HepG2 (cell line): ENCODE measurements around the gene MCMBP. TPM values are rescaled to one million over a fixed set of nuclear protein-coding genes. Genes with fewer than 3 reads are reported as not detected.
A peak's percentile ranks its signal among the peaks of the same experiment; 100 is the strongest.

ENCODE experiments used
- AKAP8 ChIP-seq: sonication (generic); formaldehyde crosslinking; IDR thresholded peaks from 2 replicates; pipeline ENCODE4 v1.5.1; 2020; ENCODE audit warnings: mild to moderate bottlenecking, missing genetic modification reagents
- CEBPG ChIP-seq: IDR thresholded peaks from 2 replicates; pipeline ENCODE4 v1.6.1; 2016
- DMAP1 ChIP-seq: IDR thresholded peaks from 2 replicates; pipeline ENCODE4 v1.6.1; 2016
- EED ChIP-seq: sonication (generic); formaldehyde crosslinking; IDR thresholded peaks from 2 replicates; pipeline ENCODE4 v1.5.0; 2020; ENCODE audit warnings: mild to moderate bottlenecking, missing genetic modification reagents
- HDAC2 ChIP-seq: sonication (generic); formaldehyde crosslinking; IDR thresholded peaks from 2 replicates; pipeline ENCODE4 v1.4.0; 2020; ENCODE audit warnings: missing genetic modification reagents
- IRX3 ChIP-seq: sonication (generic); formaldehyde crosslinking; IDR thresholded peaks from 2 replicates; pipeline ENCODE4 v1.8.1; 2023; ENCODE audit warnings: mild to moderate bottlenecking, low read depth, missing genetic modification reagents, borderline replicate concordance
- MTF1 ChIP-seq: sonication (generic); formaldehyde crosslinking; IDR thresholded peaks from 2 replicates; pipeline ENCODE4 v1.5.0; 2020; ENCODE audit warnings: missing genetic modification reagents
- NFIC ChIP-seq: IDR thresholded peaks from 2 replicates; pipeline ENCODE4 v1.6.1; 2012; ENCODE audit warnings: mild to moderate bottlenecking, low read length, inconsistent platforms
- NFKBIZ ChIP-seq: IDR thresholded peaks from 2 replicates; pipeline ENCODE4 v1.6.1; 2018; ENCODE audit warnings: missing genetic modification reagents, missing compliant biosample characterization
- NFYC ChIP-seq: IDR thresholded peaks from 2 replicates; pipeline ENCODE4 v1.6.1; 2016; ENCODE audit warnings: missing genetic modification reagents, missing compliant biosample characterization
- RBM39 ChIP-seq: fragments of 200-400 bp; formaldehyde crosslinking; IDR thresholded peaks from one replicate; pipeline ENCODE4 v1.6.1; 2018; ENCODE audit warnings: antibody characterized with exemption, mild to moderate bottlenecking, low read depth, low read length; ENCODE audit not compliant: poor library complexity, severe bottlenecking
- SMAD3 ChIP-seq: sonication (generic); formaldehyde crosslinking; IDR thresholded peaks from 2 replicates; pipeline ENCODE4 v1.4.0; 2020; ENCODE audit warnings: missing genetic modification reagents
- SOX5 ChIP-seq: IDR thresholded peaks from 2 replicates; pipeline ENCODE4 v1.6.1; 2016; ENCODE audit warnings: borderline replicate concordance
- SP140L ChIP-seq: sonication (generic); formaldehyde crosslinking; IDR thresholded peaks from 2 replicates; pipeline ENCODE4 v1.4.0; 2020; ENCODE audit warnings: missing genetic modification reagents, borderline replicate concordance
- SRSF9 ChIP-seq: fragments of 200-400 bp; formaldehyde crosslinking; IDR thresholded peaks from 2 replicates; pipeline ENCODE4 v1.6.1; 2018; ENCODE audit warnings: borderline replicate concordance, mild to moderate bottlenecking, low read depth, low read length; ENCODE audit not compliant: insufficient read depth, poor library complexity, severe bottlenecking
- ZNF530 ChIP-seq: sonication (generic); formaldehyde crosslinking; IDR thresholded peaks from 2 replicates; pipeline ENCODE4 v1.5.0; 2020; ENCODE audit warnings: low read depth, mild to moderate bottlenecking, missing genetic modification reagents
- ZNF776 ChIP-seq: sonication (generic); formaldehyde crosslinking; IDR thresholded peaks from 2 replicates; pipeline ENCODE4 v1.4.0; 2020; ENCODE audit warnings: mild to moderate bottlenecking, missing genetic modification reagents
- polyA plus RNA-seq, 8 experiments: library from polyadenylated mRNA; depleted of rRNA in 3 of 8; stranded (reverse) in 7 of 8; unstranded in 1 of 8; fragments of >200 nt; fragmentation: Illumina TruSeq in 4 of 8; extraction: Trizol in 4 of 8; gene quantifications; 2 replicates each; pipeline versions ENCODE4 v1.2.1 to v1.2.3, GENCODE V29; 2011 to 2016; ENCODE audit warnings: low read depth in 4 of 8, missing spikeins in 1 of 8, mixed read lengths in 1 of 8; ENCODE audit not compliant: insufficient read depth in 1 of 8
- total RNA-seq, 5 experiments: library from RNA; depleted of rRNA; stranded (reverse); fragments of >200 nt; fragmentation: Illumina TruSeq; extraction: Trizol; gene quantifications; 2 replicates each; pipeline ENCODE4 v1.2.3, GENCODE V29; 2016; ENCODE audit warnings: low read depth in 1 of 5
- TF ChIP-seq, protein P1 (sequence below): fragments of 450-650 bp; IDR thresholded peaks from 2 replicates; pipeline ENCODE4 v1.6.1; 2017; ENCODE audit warnings: mild to moderate bottlenecking
- TF ChIP-seq, protein P2 (sequence below): IDR thresholded peaks from 2 replicates; pipeline ENCODE4 v1.4.0; 2020; ENCODE audit warnings: mild to moderate bottlenecking, missing genetic modification reagents
- TF ChIP-seq, protein P3 (sequence below): sonication (generic); formaldehyde crosslinking; IDR thresholded peaks from 2 replicates; pipeline ENCODE4 v1.4.0; 2020; ENCODE audit warnings: missing genetic modification reagents, mild to moderate bottlenecking, borderline replicate concordance
- TF ChIP-seq, protein P4 (sequence below): sonication (generic); formaldehyde crosslinking; IDR thresholded peaks from 2 replicates; pipeline ENCODE4 v1.8.0; 2022; ENCODE audit warnings: mild to moderate bottlenecking, missing genetic modification reagents, moderate library complexity

The MCMBP gene
- total and polyA plus RNA-seq, 2 of the 13 experiments (the other 11 are each of a cell fraction or from before 2014, with no cell fraction given): 35.7 to 62.4 TPM

DNA sequence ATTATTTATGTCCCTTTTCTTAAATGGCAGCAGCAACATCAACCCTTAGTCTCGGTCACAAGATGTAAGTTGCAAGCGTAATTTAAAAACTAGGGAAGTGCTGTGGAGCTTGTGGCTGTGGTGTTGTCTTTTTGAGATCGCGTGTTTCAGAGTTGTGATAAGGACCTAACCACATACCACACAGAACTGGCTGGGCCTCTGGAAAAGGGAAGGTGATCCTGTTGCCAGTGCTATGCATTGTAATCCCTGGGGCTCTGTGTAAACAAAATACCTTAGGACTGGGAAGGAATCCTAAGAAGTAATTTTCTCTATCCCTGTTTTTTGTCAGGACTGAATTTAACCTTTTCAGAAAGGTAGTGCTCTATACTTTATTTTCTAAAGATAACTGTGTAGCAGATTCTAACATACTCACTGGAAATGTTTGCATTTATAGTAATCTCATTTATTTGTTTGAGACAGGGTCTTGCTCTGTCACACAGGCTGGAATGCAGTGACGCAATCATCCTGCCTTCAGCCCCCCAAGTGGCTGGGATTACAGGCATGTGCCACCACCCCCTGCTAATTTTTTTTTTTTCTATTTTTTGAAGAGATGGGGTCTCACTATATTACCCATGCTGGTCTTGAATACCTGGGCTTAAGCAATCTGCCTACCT is 86.4 kb downstream of the MCMBP start (continued):
- TF ChIP-seq NFYC: no peak
- TF ChIP-seq, protein P1, sequence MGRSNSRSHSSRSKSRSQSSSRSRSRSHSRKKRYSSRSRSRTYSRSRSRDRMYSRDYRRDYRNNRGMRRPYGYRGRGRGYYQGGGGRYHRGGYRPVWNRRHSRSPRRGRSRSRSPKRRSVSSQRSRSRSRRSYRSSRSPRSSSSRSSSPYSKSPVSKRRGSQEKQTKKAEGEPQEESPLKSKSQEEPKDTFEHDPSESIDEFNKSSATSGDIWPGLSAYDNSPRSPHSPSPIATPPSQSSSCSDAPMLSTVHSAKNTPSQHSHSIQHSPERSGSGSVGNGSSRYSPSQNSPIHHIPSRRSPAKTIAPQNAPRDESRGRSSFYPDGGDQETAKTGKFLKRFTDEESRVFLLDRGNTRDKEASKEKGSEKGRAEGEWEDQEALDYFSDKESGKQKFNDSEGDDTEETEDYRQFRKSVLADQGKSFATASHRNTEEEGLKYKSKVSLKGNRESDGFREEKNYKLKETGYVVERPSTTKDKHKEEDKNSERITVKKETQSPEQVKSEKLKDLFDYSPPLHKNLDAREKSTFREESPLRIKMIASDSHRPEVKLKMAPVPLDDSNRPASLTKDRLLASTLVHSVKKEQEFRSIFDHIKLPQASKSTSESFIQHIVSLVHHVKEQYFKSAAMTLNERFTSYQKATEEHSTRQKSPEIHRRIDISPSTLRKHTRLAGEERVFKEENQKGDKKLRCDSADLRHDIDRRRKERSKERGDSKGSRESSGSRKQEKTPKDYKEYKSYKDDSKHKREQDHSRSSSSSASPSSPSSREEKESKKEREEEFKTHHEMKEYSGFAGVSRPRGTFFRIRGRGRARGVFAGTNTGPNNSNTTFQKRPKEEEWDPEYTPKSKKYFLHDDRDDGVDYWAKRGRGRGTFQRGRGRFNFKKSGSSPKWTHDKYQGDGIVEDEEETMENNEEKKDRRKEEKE: no peak
- TF ChIP-seq SOX5 (CRISPR knock-in tag): peak; percentile 55; the same call in 1 of the 2 replicates
- no peak for TF ChIP-seq ZNF776
- TF ChIP-seq DMAP1 (CRISPR knock-in tag): no peak
- no peak for TF ChIP-seq NFIC
- TF ChIP-seq, protein P2, sequence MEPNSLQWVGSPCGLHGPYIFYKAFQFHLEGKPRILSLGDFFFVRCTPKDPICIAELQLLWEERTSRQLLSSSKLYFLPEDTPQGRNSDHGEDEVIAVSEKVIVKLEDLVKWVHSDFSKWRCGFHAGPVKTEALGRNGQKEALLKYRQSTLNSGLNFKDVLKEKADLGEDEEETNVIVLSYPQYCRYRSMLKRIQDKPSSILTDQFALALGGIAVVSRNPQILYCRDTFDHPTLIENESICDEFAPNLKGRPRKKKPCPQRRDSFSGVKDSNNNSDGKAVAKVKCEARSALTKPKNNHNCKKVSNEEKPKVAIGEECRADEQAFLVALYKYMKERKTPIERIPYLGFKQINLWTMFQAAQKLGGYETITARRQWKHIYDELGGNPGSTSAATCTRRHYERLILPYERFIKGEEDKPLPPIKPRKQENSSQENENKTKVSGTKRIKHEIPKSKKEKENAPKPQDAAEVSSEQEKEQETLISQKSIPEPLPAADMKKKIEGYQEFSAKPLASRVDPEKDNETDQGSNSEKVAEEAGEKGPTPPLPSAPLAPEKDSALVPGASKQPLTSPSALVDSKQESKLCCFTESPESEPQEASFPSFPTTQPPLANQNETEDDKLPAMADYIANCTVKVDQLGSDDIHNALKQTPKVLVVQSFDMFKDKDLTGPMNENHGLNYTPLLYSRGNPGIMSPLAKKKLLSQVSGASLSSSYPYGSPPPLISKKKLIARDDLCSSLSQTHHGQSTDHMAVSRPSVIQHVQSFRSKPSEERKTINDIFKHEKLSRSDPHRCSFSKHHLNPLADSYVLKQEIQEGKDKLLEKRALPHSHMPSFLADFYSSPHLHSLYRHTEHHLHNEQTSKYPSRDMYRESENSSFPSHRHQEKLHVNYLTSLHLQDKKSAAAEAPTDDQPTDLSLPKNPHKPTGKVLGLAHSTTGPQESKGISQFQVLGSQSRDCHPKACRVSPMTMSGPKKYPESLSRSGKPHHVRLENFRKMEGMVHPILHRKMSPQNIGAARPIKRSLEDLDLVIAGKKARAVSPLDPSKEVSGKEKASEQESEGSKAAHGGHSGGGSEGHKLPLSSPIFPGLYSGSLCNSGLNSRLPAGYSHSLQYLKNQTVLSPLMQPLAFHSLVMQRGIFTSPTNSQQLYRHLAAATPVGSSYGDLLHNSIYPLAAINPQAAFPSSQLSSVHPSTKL (CRISPR knock-in tag): 0 out of 2 replicates have a peak, but pooled peaks have one; percentile 20
- TF ChIP-seq CEBPG (CRISPR knock-in tag): peak; percentile 77
- TF ChIP-seq SRSF9: no peak
- TF ChIP-seq RBM39: no peak
- TF ChIP-seq NFKBIZ: no peak
- no peak for TF ChIP-seq MTF1 (CRISPR knock-in tag)
- no peak for TF ChIP-seq IRX3
- TF ChIP-seq, protein P3, sequence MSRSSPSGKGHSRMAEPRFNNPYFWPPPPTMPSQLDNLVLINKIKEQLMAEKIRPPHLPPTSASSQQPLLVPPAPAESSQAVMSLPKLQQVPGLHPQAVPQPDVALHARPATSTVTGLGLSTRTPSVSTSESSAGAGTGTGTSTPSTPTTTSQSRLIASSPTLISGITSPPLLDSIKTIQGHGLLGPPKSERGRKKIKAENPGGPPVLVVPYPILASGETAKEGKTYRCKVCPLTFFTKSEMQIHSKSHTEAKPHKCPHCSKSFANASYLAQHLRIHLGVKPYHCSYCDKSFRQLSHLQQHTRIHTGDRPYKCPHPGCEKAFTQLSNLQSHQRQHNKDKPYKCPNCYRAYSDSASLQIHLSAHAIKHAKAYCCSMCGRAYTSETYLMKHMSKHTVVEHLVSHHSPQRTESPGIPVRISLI (CRISPR knock-in tag): peak; percentile 44; the same call in 1 of the 2 replicates
- TF ChIP-seq SMAD3 (CRISPR knock-in tag): no peak
- TF ChIP-seq ZNF530 (CRISPR knock-in tag): no peak
- no peak for TF ChIP-seq EED (CRISPR knock-in tag)
- no peak for TF ChIP-seq SP140L (CRISPR knock-in tag)
- peak; percentile 25; the same call in 1 of the 2 replicates for TF ChIP-seq HDAC2 (CRISPR knock-in tag)
- TF ChIP-seq, protein P4, sequence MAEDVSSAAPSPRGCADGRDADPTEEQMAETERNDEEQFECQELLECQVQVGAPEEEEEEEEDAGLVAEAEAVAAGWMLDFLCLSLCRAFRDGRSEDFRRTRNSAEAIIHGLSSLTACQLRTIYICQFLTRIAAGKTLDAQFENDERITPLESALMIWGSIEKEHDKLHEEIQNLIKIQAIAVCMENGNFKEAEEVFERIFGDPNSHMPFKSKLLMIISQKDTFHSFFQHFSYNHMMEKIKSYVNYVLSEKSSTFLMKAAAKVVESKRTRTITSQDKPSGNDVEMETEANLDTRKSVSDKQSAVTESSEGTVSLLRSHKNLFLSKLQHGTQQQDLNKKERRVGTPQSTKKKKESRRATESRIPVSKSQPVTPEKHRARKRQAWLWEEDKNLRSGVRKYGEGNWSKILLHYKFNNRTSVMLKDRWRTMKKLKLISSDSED: no peak
- no peak for TF ChIP-seq AKAP8 (CRISPR knock-in tag)
